ENCODE data around the gene MYH4.

Gene MYH4

GRCh38 chr17:10421211-10421610 is 48.1 kb downstream of the MYH4 start:
- DNase-seq: no peak

DNA sequence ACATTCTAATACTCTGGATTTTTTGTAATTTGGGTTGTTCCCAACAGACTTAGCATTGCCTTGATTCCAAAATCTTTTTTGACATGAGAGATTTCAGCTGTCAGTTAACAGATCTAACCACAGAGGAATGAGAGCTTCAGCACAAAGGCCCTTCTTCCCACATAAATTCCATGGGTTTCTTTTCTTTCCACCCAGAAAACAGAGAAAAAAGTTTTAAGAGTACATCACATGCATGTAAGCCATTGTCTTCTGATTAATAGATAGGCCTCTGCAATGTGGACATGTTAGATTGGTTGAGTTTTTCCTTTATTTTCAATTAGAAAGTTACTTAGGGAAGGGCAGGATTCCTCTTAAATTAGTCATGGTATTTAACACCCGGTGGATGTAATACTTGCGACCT is 48.5 kb downstream of the MYH4 start:
- no peak for DNase-seq

DNA sequence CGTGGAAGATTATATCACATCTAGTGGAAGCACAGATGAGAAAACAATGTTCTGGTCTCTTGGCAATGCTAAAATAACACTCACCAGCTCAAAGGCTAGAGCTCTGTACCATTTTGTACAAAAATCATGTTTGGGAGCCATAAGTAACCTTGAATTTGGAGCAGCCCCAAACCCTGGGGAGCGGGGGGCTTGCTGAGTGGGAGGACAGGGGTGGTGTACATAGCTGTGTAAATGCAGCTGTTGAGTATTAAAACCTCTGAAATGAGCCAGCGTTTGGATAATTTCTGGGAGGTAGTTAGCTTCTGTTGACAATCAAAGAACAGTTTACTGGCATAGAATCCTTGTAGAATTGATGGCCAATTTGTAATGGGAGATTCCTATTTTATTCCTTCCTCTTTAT is 51.9 kb downstream of the MYH4 start:
- no peak for DNase-seq

DNA sequence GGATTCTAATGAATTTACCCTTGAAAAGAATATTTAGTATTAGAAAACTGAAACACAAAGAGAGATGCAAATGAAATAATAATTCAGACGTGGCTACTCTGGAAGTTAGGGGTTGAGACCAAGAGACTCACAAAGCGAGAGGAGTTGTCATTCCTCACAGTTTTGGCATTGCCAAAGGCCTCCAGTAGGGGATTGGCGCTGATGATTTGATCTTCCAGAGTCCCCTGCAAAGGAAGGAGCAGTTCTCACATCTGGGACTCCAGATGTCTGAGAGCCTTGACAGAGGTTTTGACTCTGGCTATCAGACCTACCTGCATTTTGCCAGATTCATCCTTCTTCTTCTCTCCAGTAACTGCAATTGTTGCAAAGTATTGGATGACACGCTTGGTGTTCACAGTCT is 54.2 kb downstream of the MYH4 start:
- DNase-seq: no peak

DNA sequence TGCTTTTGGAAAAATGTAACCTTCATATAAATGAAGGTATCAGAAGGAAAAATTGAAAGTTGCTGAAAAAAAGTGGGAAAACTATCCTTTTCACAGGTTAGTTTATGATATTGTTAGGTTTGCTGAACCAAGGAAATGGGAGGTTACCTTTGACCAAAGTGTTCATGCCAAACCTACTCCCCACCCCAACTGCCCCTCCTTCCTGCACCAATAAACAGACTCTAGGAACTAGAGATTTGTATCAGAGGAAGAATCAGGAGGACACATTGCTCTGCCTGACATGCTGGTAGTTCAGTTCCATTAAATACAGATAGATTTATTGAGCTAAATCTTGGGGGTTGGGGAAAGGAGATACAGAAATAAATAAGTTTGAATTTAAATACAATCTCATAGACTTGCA is 65.8 kb downstream of the MYH4 start:
- DNase-seq: no peak

DNA sequence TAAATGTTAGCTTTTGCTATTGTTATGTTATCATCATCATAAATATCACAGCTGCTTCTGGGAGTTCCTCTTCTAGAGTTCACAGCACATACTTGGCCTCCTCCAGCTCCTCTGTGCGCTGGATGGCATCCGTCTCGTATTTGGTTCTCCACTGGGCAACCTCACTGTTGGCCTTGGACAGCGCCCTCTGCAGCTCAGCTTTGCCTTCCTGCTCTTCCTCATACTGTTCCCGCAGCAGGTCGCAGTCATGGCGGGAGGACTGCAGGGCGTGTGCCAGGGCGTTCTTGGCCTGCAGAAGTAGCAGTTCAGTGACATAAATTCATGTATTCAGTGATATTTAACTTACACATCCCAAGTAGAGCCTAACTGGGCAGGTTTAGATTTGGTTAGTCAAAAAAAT is 71.0 kb downstream of the MYH4 start:
- no peak for DNase-seq

GRCh38 chr17:10396524-10397163 is 72.7 kb downstream of the MYH4 start:
- no peak for DNase-seq

GRCh38 chr17:10394201-10394887 is 75.0 kb downstream of the MYH4 start:
- DNase-seq: no peak
